Measurements from ENCODE around the gene OR2T27. TPM values are rescaled to one million over a fixed set of nuclear protein-coding genes. Genes with fewer than 3 reads are reported as not detected.

OR2T27 gene
- total and polyA plus RNA-seq, 2 of the 4 experiments (the other 2 are of a cell fraction): not detected

- Histone ChIP-seq H3K9me1 (ENCODE audit: insufficient read depth, low read length) (no peaks in the 10 kb centered on the region), H3K14ac (replicated peaks; ENCODE audit: low read depth, low read length) (no peak overlapping the region), H4K91ac (ENCODE audit: insufficient read depth, low read depth, low read length) (no peak overlapping the region), H3K56ac (ENCODE audit: extremely low read depth, insufficient read depth, low read length) (no peak overlapping the region), H4K5ac (ENCODE audit: low read depth, low read length) (no peak overlapping the region), H3K4me3 (ENCODE audit: insufficient read depth, low read depth, low read length) (no peak overlapping the region), H3K4me1 (ENCODE audit: control insufficient read depth, insufficient read depth, low read length) (no peaks in the 10 kb centered on the region), H2BK5ac (ENCODE audit: low read depth, low read length, poor library complexity, severe bottlenecking) (no peak overlapping the region), H2BK20ac (ENCODE audit: low read depth, low read length) (no peak overlapping the region), H2AK9ac (replicated peaks; ENCODE audit: low read depth, low read length, poor library complexity) (no peak overlapping the region), H2AFZ (replicated peaks; ENCODE audit: low read length, poor library complexity) (no peak overlapping the region), H3K36me3 (ENCODE audit: control insufficient read depth, insufficient read depth, low read length) (no peaks in the 10 kb centered on the region), H3K79me1 (ENCODE audit: low read depth in 1 of 2, low read length in 2 of 2) (no peaks in the 10 kb centered on the region), H3K23ac (ENCODE audit: low read depth, low read length) (no peak overlapping the region), H3K9ac (ENCODE audit: low read depth, low read length) (no peak overlapping the region), H2BK120ac (ENCODE audit: low read depth, low read length) (no peak overlapping the region), H3K18ac (ENCODE audit: low read depth, low read length) (no peak overlapping the region), H4K8ac (ENCODE audit: low read depth in 2 of 2, low read length in 2 of 2) (no peak overlapping the region), H3K27ac (ENCODE audit: insufficient read depth, low read length) (no peak overlapping the region), H3K4me2 (ENCODE audit: low read depth, low read length) (no peak overlapping the region), H3K4ac (ENCODE audit: low read depth, low read length) (no peak overlapping the region), H3K9me3 (ENCODE audit: control insufficient read depth, insufficient read depth, low read length) (peaks cover 12% of the 10 kb centered on the region), H3K27me3 (ENCODE audit: control insufficient read depth, insufficient read depth, low read length) (no peaks in the 10 kb centered on the region), H2AK5ac (ENCODE audit: low read depth, low read length) (no peak overlapping the region), H4K20me1 (ENCODE audit: insufficient read depth, low read length) (no peaks in the 10 kb centered on the region), H2BK15ac (ENCODE audit: low read depth, low read length) (no peak overlapping the region)
- dilution Hi-C loops (cut with HindIII; ENCODE audit: low sequenced_read_pairs, unreplicated experiment) (no loop called here), intact Hi-C loops (cut with micrococcal nuclease) (no loop called here), in situ Hi-C loops (cut with MboI; ENCODE audit: low sequenced_read_pairs) (no loop called here)
- no CpG with 5 or more reads among the region's 4 CpGs for WGBS, 2 experiments (ENCODE audit: extremely low coverage in 2 of 2, insufficient read length in 1 of 2)
- no peak for TF ChIP-seq MAFK (IDR thresholded peaks at IDR 0.05; ENCODE audit: low read depth, low read length)
- no peak for TF ChIP-seq NFE2L2 (IDR thresholded peaks at IDR 0.05; ENCODE audit: low read depth, low read length)
- no peak for TF ChIP-seq POLR2A (IDR thresholded peaks at IDR 0.05; ENCODE audit: low read depth, low read length)
- TF ChIP-seq MAZ (IDR thresholded peaks at IDR 0.05; ENCODE audit: borderline replicate concordance, low read depth, low read length): no peak
- TF ChIP-seq RAD21 (IDR thresholded peaks at IDR 0.05; ENCODE audit: low read length): no peak
- no peak for TF ChIP-seq CHD1 (IDR thresholded peaks at IDR 0.05; ENCODE audit: low read depth, low read length)
- no peak for TF ChIP-seq BHLHE40 (IDR thresholded peaks at IDR 0.05; ENCODE audit: low read depth, low read length)
- no peak for TF ChIP-seq RCOR1 (IDR thresholded peaks at IDR 0.05; ENCODE audit: insufficient replicate concordance, low read length)
- no peak for TF ChIP-seq RFX5 (IDR thresholded peaks at IDR 0.05; ENCODE audit: low read depth, low read length)
- CTCF ChIA-PET: no interaction called here
- DNase-seq: no peak
- ATAC-seq (ENCODE audit: low read depth): no peak
- no TSS peak for BruUV-seq (replicated peaks)
- POLR2A ChIA-PET (ENCODE audit: unreplicated experiment): no interaction called here
Observed at GRCh38 chr1:248688527-248689298, 33.4 kb upstream of the OR2T27 start.

All from IMR-90 (cell line).